22Rv1 (cell line): ENCODE results near the gene IFI35.
A peak's percentile ranks its signal among the peaks of the same experiment; 100 is the strongest.

ENCODE experiments used
- ZFX ChIP-seq: fragments of 450-650 bp; IDR thresholded peaks from 2 replicates; pipeline ENCODE4 v1.6.1; 2017; ENCODE audit warnings: antibody characterized with exemption, borderline replicate concordance
- TF ChIP-seq, protein P1 (sequence below): fragments of 450-650 bp; IDR thresholded peaks from 2 replicates; pipeline ENCODE4 v1.5.1; 2017; ENCODE audit warnings: mild to moderate bottlenecking

DNA sequence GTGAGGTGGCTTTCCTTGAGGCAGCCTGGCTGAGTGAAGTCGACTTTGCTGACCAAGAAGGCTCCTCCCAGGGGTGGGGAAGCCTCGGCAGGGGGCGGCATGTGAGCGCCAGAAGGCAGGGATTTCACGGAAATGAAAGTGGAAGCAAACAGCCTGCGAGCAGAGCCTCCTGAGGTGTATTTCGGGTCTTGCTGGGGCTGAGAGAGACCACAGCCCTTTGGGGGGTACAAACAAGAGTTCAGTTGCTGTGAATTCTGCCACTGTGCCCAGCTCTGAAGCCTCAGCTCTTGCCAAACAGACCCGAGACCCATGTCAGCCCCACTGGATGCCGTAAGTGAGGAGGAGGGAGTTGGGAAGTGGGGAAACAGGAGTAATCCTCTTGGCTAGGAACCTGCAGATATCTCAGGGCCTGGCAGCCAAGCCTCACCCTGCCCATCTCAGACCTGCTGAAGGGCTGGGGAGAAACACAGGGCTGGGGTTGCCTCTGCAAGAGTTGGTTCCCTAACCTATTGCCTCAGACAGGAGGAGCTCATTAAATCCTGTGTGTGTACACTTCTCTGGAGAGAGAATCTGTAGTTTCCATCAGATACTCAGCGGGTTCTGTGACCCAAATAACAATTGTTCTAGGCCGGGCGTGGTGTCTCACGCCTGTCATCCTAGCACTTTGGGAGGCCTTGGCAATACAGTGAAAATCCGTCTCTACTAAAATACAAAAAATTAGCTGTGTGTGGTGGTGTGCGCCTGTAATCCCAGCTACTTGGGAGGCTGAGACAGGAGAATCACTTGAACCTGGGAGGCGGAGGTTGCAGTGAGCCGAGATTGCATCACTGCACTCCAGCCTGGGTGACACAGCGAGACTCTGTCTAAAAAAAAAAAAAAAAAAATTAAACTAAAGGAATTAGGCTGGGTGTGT is at the start of gene IFI35:
- TF ChIP-seq, protein P1, sequence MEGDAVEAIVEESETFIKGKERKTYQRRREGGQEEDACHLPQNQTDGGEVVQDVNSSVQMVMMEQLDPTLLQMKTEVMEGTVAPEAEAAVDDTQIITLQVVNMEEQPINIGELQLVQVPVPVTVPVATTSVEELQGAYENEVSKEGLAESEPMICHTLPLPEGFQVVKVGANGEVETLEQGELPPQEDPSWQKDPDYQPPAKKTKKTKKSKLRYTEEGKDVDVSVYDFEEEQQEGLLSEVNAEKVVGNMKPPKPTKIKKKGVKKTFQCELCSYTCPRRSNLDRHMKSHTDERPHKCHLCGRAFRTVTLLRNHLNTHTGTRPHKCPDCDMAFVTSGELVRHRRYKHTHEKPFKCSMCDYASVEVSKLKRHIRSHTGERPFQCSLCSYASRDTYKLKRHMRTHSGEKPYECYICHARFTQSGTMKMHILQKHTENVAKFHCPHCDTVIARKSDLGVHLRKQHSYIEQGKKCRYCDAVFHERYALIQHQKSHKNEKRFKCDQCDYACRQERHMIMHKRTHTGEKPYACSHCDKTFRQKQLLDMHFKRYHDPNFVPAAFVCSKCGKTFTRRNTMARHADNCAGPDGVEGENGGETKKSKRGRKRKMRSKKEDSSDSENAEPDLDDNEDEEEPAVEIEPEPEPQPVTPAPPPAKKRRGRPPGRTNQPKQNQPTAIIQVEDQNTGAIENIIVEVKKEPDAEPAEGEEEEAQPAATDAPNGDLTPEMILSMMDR: peak; percentile 60
- TF ChIP-seq ZFX: no peak
